Measurements from ENCODE around the gene SLC35B1. TPM values are rescaled to one million over a fixed set of nuclear protein-coding genes. Genes with fewer than 3 reads are reported as not detected.

SLC35B1 gene
- total and polyA plus RNA-seq, 2 of the 4 experiments (the other 2 are of a cell fraction), result 66.4 to 86.2 TPM

GRCh38 chr17:49705254-49705653 is 2.5 kb downstream of the SLC35B1 start:
- Histone ChIP-seq H3K79me1 (ENCODE audit: low read depth in 1 of 2, low read length in 2 of 2) (peaks cover 26 to 35% of the 10 kb centered on the region in 2 experiments), H2BK120ac (ENCODE audit: low read depth, low read length) (no peak overlapping the region), H3K9me1 (ENCODE audit: insufficient read depth, low read length) (peaks cover 7% of the 10 kb centered on the region; the same call in 1 of the 2 replicates), H3K18ac (ENCODE audit: low read depth, low read length) (no peak overlapping the region), H3K4me3 (ENCODE audit: insufficient read depth, low read depth, low read length) (no peak overlapping the region), H4K8ac (ENCODE audit: low read depth in 2 of 2, low read length in 2 of 2) (no peak overlapping the region), H3K56ac (ENCODE audit: extremely low read depth, insufficient read depth, low read length) (no peak overlapping the region), H2AFZ (replicated peaks; ENCODE audit: low read length, poor library complexity) (no peak overlapping the region), H3K27me3 (ENCODE audit: control insufficient read depth, insufficient read depth, low read length) (no peaks in the 10 kb centered on the region), H3K23ac (ENCODE audit: low read depth, low read length) (no peak overlapping the region), H3K4me2 (ENCODE audit: low read depth, low read length) (no peak overlapping the region), H2AK9ac (replicated peaks; ENCODE audit: low read depth, low read length, poor library complexity) (no peak overlapping the region), H3K9me3 (ENCODE audit: control insufficient read depth, insufficient read depth, low read length) (no peaks in the 10 kb centered on the region), H2BK15ac (ENCODE audit: low read depth, low read length) (no peak overlapping the region), H2BK20ac (ENCODE audit: low read depth, low read length) (no peak overlapping the region), H3K4me1 (ENCODE audit: control insufficient read depth, insufficient read depth, low read length) (peaks cover 5% of the 10 kb centered on the region), H3K9ac (ENCODE audit: low read depth, low read length) (no peak overlapping the region), H2BK5ac (ENCODE audit: low read depth, low read length, poor library complexity, severe bottlenecking) (no peak overlapping the region), H3K36me3 (ENCODE audit: control insufficient read depth, insufficient read depth, low read length) (peaks cover 45% of the 10 kb centered on the region), H3K27ac (ENCODE audit: insufficient read depth, low read length) (no peak overlapping the region), H4K20me1 (ENCODE audit: insufficient read depth, low read length) (no peaks in the 10 kb centered on the region), H4K91ac (ENCODE audit: insufficient read depth, low read depth, low read length) (no peak overlapping the region), H3K14ac (replicated peaks; ENCODE audit: low read depth, low read length) (no peak overlapping the region), H2AK5ac (ENCODE audit: low read depth, low read length) (no peak overlapping the region), H4K5ac (ENCODE audit: low read depth, low read length) (no peak overlapping the region), H3K4ac (ENCODE audit: low read depth, low read length) (no peak overlapping the region)
- TF ChIP-seq FOS (IDR thresholded peaks at IDR 0.05; ENCODE audit: low read depth, low read length) (no peak), CTCF (conservative IDR thresholded peaks at IDR 0.05; ENCODE audit: low read depth, low read length) (no peak), BHLHE40 (IDR thresholded peaks at IDR 0.05; ENCODE audit: low read depth, low read length) (no peak), CEBPB (IDR thresholded peaks at IDR 0.05; ENCODE audit: low read depth, low read length) (no peak), MXI1 (IDR thresholded peaks at IDR 0.05; ENCODE audit: borderline replicate concordance, low read depth, low read length) (no peak), RAD21 (IDR thresholded peaks at IDR 0.05; ENCODE audit: low read length) (no peak), RCOR1 (IDR thresholded peaks at IDR 0.05; ENCODE audit: insufficient replicate concordance, low read length) (no peak), MAZ (IDR thresholded peaks at IDR 0.05; ENCODE audit: borderline replicate concordance, low read depth, low read length) (no peak), NFE2L2 (IDR thresholded peaks at IDR 0.05; ENCODE audit: low read depth, low read length) (no peak), POLR2A (IDR thresholded peaks at IDR 0.05; ENCODE audit: low read depth, low read length) (no peak)
- BruUV-seq (replicated peaks), result no TSS peak
- intact Hi-C loops (cut with micrococcal nuclease), result loop anchor here (2.0 kb wide), 1 partner anchor 294 kb away; no protein-coding TSS in a partner anchor
- ATAC-seq (ENCODE audit: low read depth) (no peak), DNase-seq (no peak)
- ChIA-PET CTCF (no interaction called here), POLR2A (ENCODE audit: unreplicated experiment) (no interaction called here)
- dilution Hi-C loops (cut with HindIII; ENCODE audit: low sequenced_read_pairs, unreplicated experiment), result no loop called here
- in situ Hi-C loops (cut with MboI; ENCODE audit: low sequenced_read_pairs), result loop anchor here (5.0 to 10.0 kb wide), 2 partner anchors 142 to 290 kb away; partner anchors contain the start of genes DLX3 and TAC4
